Stomach (tissue), 9 donors: Measurements from ENCODE around the gene TCP11. TPM values are rescaled to one million over a fixed set of nuclear protein-coding genes. Genes with fewer than 3 reads are reported as not detected.
A peak's percentile ranks its signal among the peaks of the same experiment; 100 is the strongest.

Experiments used
- DNase-seq, 2 donors: peaks; one replicate each; pipeline versions ENCODE4 v3.0.0 to v3.0.0-alpha.2; 2013 to 2019
- H3K27ac ChIP-seq, 5 donors: fragments of 200-600 bp in 4 of 5; sonication (generic) in 4 of 5; one replicate each; pipeline ENCODE4 v1.5.1; 2013 to 2019; ENCODE audit warnings: mild to moderate bottlenecking in 1 of 5, moderate library complexity in 1 of 5
- H3K27me3 ChIP-seq, 3 donors: fragments of 200-600 bp; sonication (generic); one replicate each; pipeline ENCODE4 v1.5.1; 2017 to 2019; ENCODE audit warnings: mixed run types in 1 of 3
- H3K36me3 ChIP-seq, 4 donors: fragments of 200-600 bp; sonication (generic); 1 replicate in 3 of 4; 2 replicates in 1 of 4; pipeline ENCODE4 v1.5.1; 2016 to 2019
- H3K4me1 ChIP-seq, 4 donors: fragments of 200-600 bp; sonication (generic); one replicate each; pipeline ENCODE4 v1.5.1; 2016 to 2019
- H3K4me3 ChIP-seq, 4 donors: fragments of 200-600 bp; sonication (generic) in 3 of 4; one replicate each; pipeline ENCODE4 v1.5.1; 2016 to 2019; ENCODE audit warnings: mild to moderate bottlenecking in 1 of 4
- H3K9me3 ChIP-seq, 4 donors: fragments of 200-600 bp; sonication (generic); one replicate each; pipeline ENCODE4 v1.5.1; 2016 to 2019
- EP300 ChIP-seq: sonication (generic); formaldehyde crosslinking; IDR thresholded peaks from one replicate; pipeline ENCODE4 v1.6.1; 2017; ENCODE audit warnings: antibody characterized with exemption
- POLR2A ChIP-seq, 4 donors: fragments of 450-650 bp; IDR thresholded peaks; one replicate each; pipeline ENCODE4 v1.6.1; 2016; ENCODE audit warnings: antibody characterized with exemption in 4 of 4, control low read depth in 2 of 4, mild to moderate bottlenecking in 1 of 4, moderate library complexity in 1 of 4
- POLR2AphosphoS5 ChIP-seq, 3 donors: sonication (generic); formaldehyde crosslinking; IDR thresholded peaks; one replicate each; pipeline ENCODE4 v1.6.1; 2016; ENCODE audit warnings: antibody characterized with exemption in 3 of 3
- WGBS, 5 donors: extraction: QIAGEN DNeasy Blood & Tissue Kit in 3 of 5; methylation state at CpG; one replicate each; pipeline versions ENCODE4 v1.1.5 to v1.1.7; 2013 to 2018; 5-methylcytosine and 5-hydroxymethylcytosine counted together
- intact Hi-C: fragments of 100-400 bp; cut with DNase I; formaldehyde crosslinking; loops from one replicate; pipeline ENCODE4 v1.15.1; 2023; ENCODE audit warnings: low total_unique reads
- polyA plus RNA-seq, 3 donors: library from polyadenylated mRNA; stranded (reverse); fragments of 200-250 nt; gene quantifications; one replicate each; pipeline ENCODE4 v1.2.3, GENCODE V29; 2013
- total RNA-seq, 5 donors: library from RNA; depleted of rRNA; stranded (reverse); fragments of >200 nt; gene quantifications; one replicate each; pipeline versions ENCODE4 v1.1.0 to v1.2.3, GENCODE V29; 2014 to 2016
- TF ChIP-seq, protein P1 (sequence below), 7 experiments: fragments of 450-650 bp in 4 of 7; fragments of 200-600 bp in 3 of 7; sonication (generic) in 3 of 7; IDR thresholded peaks; one replicate each; pipeline ENCODE4 v1.5.1; 2016 to 2019; ENCODE audit warnings: antibody characterized with exemption in 7 of 7, control low read depth in 2 of 7, mild to moderate bottlenecking in 1 of 7
- donor health status: healthy with polysubstance abuse.
- donor health status: Bipolar disorder and iron deficiency.
- donor health status: healthy.

Gene TCP11
- total and polyA plus RNA-seq, 8 donors = 0.25 to 0.73 TPM; not detected in 6

DNA sequence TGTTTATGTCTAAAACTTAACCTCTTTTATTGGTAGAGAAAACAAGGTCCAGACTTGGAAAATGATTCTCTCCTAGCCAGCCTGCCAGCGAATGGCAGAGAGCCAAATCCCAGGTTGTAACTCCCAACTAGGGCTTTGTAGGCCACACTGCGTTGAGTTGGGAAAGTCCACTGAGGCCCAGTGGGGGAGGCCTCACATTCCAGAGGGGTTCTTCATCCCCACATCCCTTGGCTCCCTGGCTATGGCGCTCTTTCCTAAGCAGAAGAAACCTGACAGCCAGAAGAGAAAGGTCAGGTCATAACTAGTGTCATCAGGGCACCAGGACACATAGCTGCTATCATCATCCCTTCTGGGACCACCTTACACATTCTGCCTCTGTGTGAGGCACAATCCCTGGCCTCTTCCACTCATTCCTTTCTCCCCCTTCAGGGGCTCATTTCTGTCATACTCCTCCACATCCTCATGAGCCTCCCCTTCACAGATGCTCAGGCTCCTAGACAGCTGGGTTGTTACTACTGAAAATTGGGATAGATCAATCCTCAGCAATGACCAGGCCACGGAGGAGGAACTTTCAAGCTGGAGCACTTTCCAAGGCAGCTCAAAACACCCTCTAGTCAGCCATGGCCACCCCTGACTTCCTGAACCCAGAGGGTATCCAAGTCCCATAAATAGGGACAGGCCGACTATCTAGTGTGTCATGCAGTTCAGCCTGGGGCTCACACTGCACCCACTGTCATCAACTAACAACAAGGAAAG, 48.6 kb downstream of the TCP11 start:
- H3K36me3 ChIP-seq = peaks cover 8 to 40% (median 33%) of the 10 kb centered on the region in 4 donors
- H3K27ac ChIP-seq = peak overlapping the region in 4 of 5 donors; percentile 18 to 80 (median 61)
- H3K4me3 ChIP-seq = no peak overlapping the region
- peaks cover 10 to 78% (median 58%) of the 10 kb centered on the region in 4 donors for H3K4me1 ChIP-seq
- no peaks in the 10 kb centered on the region for H3K27me3 ChIP-seq
- H3K9me3 ChIP-seq = no peaks in the 10 kb centered on the region
- no peak for TF ChIP-seq POLR2A (IDR thresholded peaks at IDR 0.05)
- TF ChIP-seq EP300 = no peak
- TF ChIP-seq, protein P1, sequence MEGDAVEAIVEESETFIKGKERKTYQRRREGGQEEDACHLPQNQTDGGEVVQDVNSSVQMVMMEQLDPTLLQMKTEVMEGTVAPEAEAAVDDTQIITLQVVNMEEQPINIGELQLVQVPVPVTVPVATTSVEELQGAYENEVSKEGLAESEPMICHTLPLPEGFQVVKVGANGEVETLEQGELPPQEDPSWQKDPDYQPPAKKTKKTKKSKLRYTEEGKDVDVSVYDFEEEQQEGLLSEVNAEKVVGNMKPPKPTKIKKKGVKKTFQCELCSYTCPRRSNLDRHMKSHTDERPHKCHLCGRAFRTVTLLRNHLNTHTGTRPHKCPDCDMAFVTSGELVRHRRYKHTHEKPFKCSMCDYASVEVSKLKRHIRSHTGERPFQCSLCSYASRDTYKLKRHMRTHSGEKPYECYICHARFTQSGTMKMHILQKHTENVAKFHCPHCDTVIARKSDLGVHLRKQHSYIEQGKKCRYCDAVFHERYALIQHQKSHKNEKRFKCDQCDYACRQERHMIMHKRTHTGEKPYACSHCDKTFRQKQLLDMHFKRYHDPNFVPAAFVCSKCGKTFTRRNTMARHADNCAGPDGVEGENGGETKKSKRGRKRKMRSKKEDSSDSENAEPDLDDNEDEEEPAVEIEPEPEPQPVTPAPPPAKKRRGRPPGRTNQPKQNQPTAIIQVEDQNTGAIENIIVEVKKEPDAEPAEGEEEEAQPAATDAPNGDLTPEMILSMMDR (IDR thresholded peaks at IDR 0.05) = no peak
- TF ChIP-seq POLR2AphosphoS5 (IDR thresholded peaks at IDR 0.05) = no peak
- 61 to 84% (median 77%) methylated on average over 5 of the region's 5 CpGs for WGBS, 5 donors
- DNase-seq = no peak
- intact Hi-C loops = no loop called here

DNA sequence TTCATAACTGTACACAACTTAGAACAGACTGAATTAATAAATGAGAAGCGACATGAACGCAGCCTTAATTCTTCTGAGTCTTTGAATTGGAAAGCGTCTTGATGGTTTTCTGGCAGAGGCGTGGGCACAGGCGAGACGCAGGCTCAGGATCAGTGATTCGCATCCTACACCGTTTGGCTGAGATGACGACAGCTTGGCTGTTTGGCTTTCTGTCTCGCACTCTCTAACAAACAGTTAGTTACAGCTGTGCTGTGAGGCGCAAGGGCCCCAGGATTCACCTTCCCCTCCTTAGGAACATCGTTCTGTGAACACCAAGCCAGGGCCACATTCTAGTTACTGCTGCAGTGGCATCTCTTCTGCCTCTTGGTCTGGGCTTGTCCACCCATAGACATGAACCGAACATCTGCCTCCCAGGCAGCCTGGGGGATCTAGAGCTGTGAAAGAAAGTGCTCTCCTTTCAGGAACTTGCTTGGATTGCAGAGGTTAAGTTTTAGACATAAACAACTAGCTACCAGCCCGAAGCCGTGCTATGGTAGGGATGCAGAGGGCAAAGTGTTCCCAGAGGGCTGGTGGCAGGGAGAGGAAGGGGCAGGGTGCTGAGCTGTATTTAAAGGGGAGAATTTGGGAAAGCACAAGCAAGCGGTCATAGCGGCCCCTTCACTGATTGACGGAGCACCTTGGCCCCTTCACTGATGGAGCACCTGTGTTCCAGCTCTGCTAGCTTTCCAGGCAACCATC, 49.6 kb downstream of the TCP11 start:
- intact Hi-C loops = no loop called here
- Histone ChIP-seq H3K27ac (peak overlapping the region in 4 of 5 donors; percentile 21 to 80 (median 61)), H3K9me3 (no peaks in the 10 kb centered on the region), H3K27me3 (no peaks in the 10 kb centered on the region), H3K4me3 (no peak overlapping the region), H3K4me1 (peaks cover 8 to 81% (median 55%) of the 10 kb centered on the region in 4 donors), H3K36me3 (peaks cover 19 to 50% (median 43%) of the 10 kb centered on the region in 4 donors)
- WGBS, 5 donors = 74 to 89% (median 83%) methylated on average over 17 to 18 of the region's 18 CpGs
- TF ChIP-seq POLR2AphosphoS5 (IDR thresholded peaks at IDR 0.05) (peak in 1 of 3 donors; percentile 79), POLR2A (IDR thresholded peaks at IDR 0.05) (no peak)
- DNase-seq = peak in 1 of 2 donors; percentile 24

DNA sequence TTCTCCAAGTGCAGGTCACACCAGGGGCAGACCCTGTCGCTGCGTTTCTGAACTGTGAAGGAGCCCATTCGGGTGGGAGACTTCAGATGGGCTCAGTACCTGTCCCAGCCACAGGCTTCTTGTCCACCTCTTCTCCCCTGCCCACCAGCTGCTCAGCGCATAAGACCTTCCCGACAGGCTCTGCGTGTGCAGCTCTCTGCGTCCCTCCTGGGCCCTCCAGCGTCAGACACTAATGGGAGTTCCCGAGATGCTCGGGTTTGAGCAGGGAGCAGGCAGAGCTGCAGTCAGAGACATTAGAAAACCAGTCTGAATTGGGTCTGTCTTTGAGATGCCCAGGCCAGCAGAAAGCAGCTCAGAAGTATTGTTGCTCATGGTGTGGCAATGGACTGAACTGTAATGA, 50.4 kb downstream of the TCP11 start:
- H3K27me3 ChIP-seq = no peaks in the 10 kb centered on the region
- peak overlapping the region in 4 of 5 donors; percentile 21 to 80 (median 46) for H3K27ac ChIP-seq
- no peak for TF ChIP-seq EP300
- TF ChIP-seq, protein P1 (IDR thresholded peaks at IDR 0.05) = no peak
- TF ChIP-seq POLR2AphosphoS5 (IDR thresholded peaks at IDR 0.05) = no peak
- no peak for TF ChIP-seq POLR2A (IDR thresholded peaks at IDR 0.05)
- peak in 1 of 2 donors; percentile 20 for DNase-seq
- WGBS, 5 donors = 77 to 91% (median 89%) methylated on average over 10 of the region's 10 CpGs
- H3K4me3 ChIP-seq = no peak overlapping the region
- peaks cover 27 to 58% (median 51%) of the 10 kb centered on the region in 4 donors for H3K36me3 ChIP-seq
- intact Hi-C loops = no loop called here
- H3K4me1 ChIP-seq = peaks cover under 1 to 74% (median 48%) of the 10 kb centered on the region in 4 donors
- no peaks in the 10 kb centered on the region for H3K9me3 ChIP-seq

DNA sequence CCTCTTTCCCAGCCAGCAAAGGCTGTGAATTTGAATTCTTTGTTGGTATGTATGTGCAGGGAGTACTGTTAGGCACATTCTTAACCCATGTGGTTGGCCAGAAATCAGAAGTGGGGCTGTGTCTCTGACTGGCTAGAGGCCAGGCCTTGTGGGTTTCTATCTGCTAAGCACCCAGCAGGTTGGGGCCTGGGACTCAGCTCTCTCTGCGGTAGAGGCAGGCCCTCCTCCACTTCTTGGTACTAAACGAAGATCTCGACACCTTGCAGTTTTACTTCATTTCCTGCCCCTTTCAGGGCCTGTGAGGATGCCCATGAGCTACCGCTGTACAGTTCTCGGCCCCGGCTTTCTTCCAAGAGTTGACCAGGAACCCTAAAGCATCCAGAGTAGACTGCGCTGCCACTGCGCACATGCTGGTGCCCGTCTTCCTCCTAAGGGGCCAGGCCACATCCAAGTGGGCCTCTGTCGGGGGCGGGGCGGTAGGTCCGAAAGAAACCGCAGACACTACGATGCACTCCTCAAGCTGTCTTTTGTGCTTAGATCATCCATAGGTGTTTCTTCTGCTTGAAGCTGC, 51.1 kb downstream of the TCP11 start:
- intact Hi-C loops = no loop called here
- Histone ChIP-seq H3K27ac (peak overlapping the region in 4 of 5 donors; percentile 21 to 80 (median 46)), H3K27me3 (no peaks in the 10 kb centered on the region), H3K36me3 (peaks cover 34 to 65% (median 58%) of the 10 kb centered on the region in 4 donors), H3K9me3 (no peaks in the 10 kb centered on the region), H3K4me3 (no peak overlapping the region), H3K4me1 (peaks cover 0 to 70% (median 46%) of the 10 kb centered on the region in 4 donors)
- WGBS, 5 donors = 87 to 93% (median 92%) methylated on average over 15 of the region's 15 CpGs
- DNase-seq = peak in 1 of 2 donors; percentile 17
- TF ChIP-seq, protein P1 (IDR thresholded peaks at IDR 0.05) = no peak
- no peak for TF ChIP-seq POLR2A (IDR thresholded peaks at IDR 0.05)
- TF ChIP-seq EP300 = no peak
- TF ChIP-seq POLR2AphosphoS5 (IDR thresholded peaks at IDR 0.05) = no peak
